Measurements from ENCODE around the gene PSMA8.

- TF ChIP-seq RAD21 (IDR thresholded peaks at IDR 0.05): no peak
- TF ChIP-seq CTCF (IDR thresholded peaks at IDR 0.05; ENCODE audit: low read depth, low read length, missing input control): no peak
- no peak for TF ChIP-seq SP1 (IDR thresholded peaks at IDR 0.05)
- no peak for TF ChIP-seq ATF3 (IDR thresholded peaks at IDR 0.05)
- no peak for TF ChIP-seq RXRA (IDR thresholded peaks at IDR 0.05)
- TF ChIP-seq REST (IDR thresholded peaks at IDR 0.05): no peak
Observed at GRCh38 chr18:26225915-26226228, 92.2 kb downstream of the PSMA8 start.

Data from liver (tissue), 3 donors.